Right atrium auricular region (tissue), 2 donors: ENCODE data around the gene MAGI2. TPM values are rescaled to one million over a fixed set of nuclear protein-coding genes. Genes with fewer than 3 reads are reported as not detected.
"Not testable (repeated sequence)": the region's sequence is repeated elsewhere in the genome, so short reads cannot be mapped to it uniquely, and the experiment has no call there.

Source experiments
- DNase-seq: peaks from one replicate; pipeline ENCODE4 v3.0.0-alpha.2; 2019; ENCODE audit warnings: low spot score
- H3K27ac ChIP-seq, 2 donors: fragments of 200-600 bp; sonication (generic); 1 replicate in 1 of 2; 2 replicates in 1 of 2; pipeline ENCODE4 v1.5.1; 2016 to 2019
- H3K27me3 ChIP-seq, 2 donors: fragments of 200-600 bp; sonication (generic); one replicate each; pipeline versions ENCODE4 v1.5.1 to v1.6.0; 2017 to 2019
- H3K36me3 ChIP-seq: fragments of 200-600 bp; sonication (generic); one replicate; pipeline ENCODE4 v1.5.1; 2016
- H3K4me1 ChIP-seq, 2 donors: fragments of 200-600 bp; sonication (generic); one replicate each; pipeline versions ENCODE4 v1.5.1 to v1.6.0; 2017 to 2019
- H3K4me3 ChIP-seq, 2 donors: fragments of 200-600 bp; sonication (generic); 1 replicate in 1 of 2; 2 replicates in 1 of 2; pipeline ENCODE4 v1.5.1; 2017 to 2019; ENCODE audit warnings: mild to moderate bottlenecking in 1 of 2, moderate library complexity in 1 of 2
- H3K9me3 ChIP-seq, 2 donors: fragments of 200-600 bp; sonication (generic); one replicate each; pipeline ENCODE4 v1.5.1; 2019
- total RNA-seq, 2 donors: library from RNA; depleted of rRNA; stranded (reverse); fragments of >200 nt; gene quantifications; one replicate each; pipeline ENCODE4 v1.1.0, GENCODE V29; 2016
- TF ChIP-seq, protein P1 (sequence below), 2 donors: fragments of 200-600 bp; sonication (generic); IDR thresholded peaks; one replicate each; pipeline ENCODE4 v1.5.1; 2019; ENCODE audit warnings: antibody characterized with exemption in 2 of 2

MAGI2 gene
- total RNA-seq, 2 donors from 2014 or later: 5.9 to 6.0 TPM

DNA sequence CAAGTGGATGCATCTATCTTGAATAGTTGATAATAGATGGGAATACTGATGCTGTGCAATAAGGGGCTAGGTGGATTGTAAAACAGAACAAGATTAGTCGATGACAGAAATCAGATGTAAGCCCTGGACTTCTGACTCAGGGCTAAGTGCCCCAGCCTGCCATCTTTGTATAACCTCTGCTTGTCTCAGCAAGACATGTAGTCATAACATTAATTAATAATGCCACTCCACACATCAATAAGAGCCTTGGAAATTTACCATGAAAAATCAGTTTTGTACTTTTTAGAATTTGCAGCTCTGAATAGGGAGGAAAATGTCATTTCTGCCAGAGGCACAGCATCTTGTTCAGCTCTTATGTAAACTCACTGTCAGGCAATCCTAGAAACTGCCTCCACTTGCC is 1125.7 kb downstream of the MAGI2 start:
- Histone ChIP-seq H3K36me3 (no peaks in the 10 kb centered on the region), H3K9me3 (no peaks in the 10 kb centered on the region), H3K4me1 (peaks cover 0 to 7% of the 10 kb centered on the region in 2 donors), H3K27me3 (no peaks in the 10 kb centered on the region), H3K4me3 (no peak overlapping the region), H3K27ac (no peak overlapping the region)
- TF ChIP-seq, protein P1, sequence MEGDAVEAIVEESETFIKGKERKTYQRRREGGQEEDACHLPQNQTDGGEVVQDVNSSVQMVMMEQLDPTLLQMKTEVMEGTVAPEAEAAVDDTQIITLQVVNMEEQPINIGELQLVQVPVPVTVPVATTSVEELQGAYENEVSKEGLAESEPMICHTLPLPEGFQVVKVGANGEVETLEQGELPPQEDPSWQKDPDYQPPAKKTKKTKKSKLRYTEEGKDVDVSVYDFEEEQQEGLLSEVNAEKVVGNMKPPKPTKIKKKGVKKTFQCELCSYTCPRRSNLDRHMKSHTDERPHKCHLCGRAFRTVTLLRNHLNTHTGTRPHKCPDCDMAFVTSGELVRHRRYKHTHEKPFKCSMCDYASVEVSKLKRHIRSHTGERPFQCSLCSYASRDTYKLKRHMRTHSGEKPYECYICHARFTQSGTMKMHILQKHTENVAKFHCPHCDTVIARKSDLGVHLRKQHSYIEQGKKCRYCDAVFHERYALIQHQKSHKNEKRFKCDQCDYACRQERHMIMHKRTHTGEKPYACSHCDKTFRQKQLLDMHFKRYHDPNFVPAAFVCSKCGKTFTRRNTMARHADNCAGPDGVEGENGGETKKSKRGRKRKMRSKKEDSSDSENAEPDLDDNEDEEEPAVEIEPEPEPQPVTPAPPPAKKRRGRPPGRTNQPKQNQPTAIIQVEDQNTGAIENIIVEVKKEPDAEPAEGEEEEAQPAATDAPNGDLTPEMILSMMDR (IDR thresholded peaks at IDR 0.05): no peak
- no peak for DNase-seq

DNA sequence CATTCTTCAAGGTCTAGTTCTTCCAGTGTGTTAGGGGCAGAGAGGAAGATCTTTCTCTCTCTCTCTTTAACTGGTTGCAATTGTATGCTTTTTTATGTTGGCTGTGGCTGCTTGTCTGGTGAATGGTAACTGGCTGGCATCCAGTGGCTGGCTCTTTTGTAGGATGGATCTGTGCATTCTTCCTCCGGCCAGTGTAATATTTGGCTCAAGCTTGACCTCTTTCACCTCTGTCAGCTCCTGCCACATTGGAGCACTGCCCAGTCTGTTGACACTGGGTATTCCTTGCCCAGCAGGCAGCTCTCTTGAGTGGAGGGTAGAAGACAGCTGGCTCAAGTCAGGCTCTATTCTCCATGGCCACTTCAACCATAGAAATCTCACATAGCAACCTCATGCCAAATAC is 1126.6 kb downstream of the MAGI2 start:
- Histone ChIP-seq H3K27ac (no peak overlapping the region), H3K9me3 (no peaks in the 10 kb centered on the region)
- DNase-seq: no peak

DNA sequence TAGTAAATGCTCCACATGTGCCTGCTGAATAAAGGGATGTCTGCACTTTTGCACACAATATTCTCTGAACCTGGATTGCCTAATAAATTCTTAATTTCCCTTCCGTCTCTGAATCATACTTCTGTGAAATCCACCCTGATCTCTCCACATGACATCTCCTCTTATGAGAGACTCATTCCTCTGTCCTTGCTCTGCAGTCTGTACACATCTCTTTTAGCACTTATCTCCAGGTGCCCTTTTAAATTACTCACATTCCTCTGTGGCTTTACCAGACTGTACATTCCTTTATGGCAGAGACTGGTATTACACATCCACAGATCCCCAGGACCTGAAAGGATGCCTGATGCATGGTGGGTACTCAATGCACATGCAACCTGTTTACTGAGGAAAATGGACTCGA is 1127.3 kb downstream of the MAGI2 start:
- no peak for DNase-seq
- peaks cover 0 to 7% of the 10 kb centered on the region in 2 donors for H3K4me1 ChIP-seq
- no peak overlapping the region for H3K27ac ChIP-seq
- TF ChIP-seq, protein P1 (IDR thresholded peaks at IDR 0.05): no peak
- no peak overlapping the region for H3K4me3 ChIP-seq
- H3K9me3 ChIP-seq: no peaks in the 10 kb centered on the region
- H3K27me3 ChIP-seq: no peaks in the 10 kb centered on the region
- H3K36me3 ChIP-seq: no peaks in the 10 kb centered on the region

More for the DNA sequence above, 1126.6 kb downstream of the MAGI2 start:
- H3K36me3 ChIP-seq: no peaks in the 10 kb centered on the region
- no peak overlapping the region for H3K4me3 ChIP-seq
- TF ChIP-seq, protein P1 (IDR thresholded peaks at IDR 0.05): no peak
- H3K27me3 ChIP-seq: no peaks in the 10 kb centered on the region
- H3K4me1 ChIP-seq: peaks cover 0 to 7% of the 10 kb centered on the region in 2 donors

DNA sequence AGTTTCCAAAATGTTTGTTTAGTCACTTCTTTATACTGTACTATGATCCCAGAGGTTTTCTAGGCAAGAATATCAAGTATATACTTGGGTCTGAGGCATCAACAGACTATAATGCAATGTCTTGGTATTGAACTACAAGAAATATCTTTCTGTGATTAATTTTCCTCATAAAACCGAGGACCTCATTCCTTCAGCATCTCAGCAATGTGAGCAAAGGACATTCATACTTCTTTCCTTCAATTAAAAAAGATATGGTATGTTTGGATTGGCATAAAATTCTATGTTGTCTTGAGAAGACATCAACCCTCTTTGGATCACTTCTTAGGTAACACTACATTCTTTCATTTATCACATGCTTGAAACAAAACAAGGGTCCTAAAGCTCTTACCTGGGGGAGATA is 1130.3 kb downstream of the MAGI2 start:
- Histone ChIP-seq H3K4me3 (no peak overlapping the region), H3K27ac (no peak overlapping the region), H3K27me3 (no peaks in the 10 kb centered on the region), H3K9me3 (no peaks in the 10 kb centered on the region), H3K4me1 (peaks cover 0 to 7% of the 10 kb centered on the region in 2 donors), H3K36me3 (no peaks in the 10 kb centered on the region)
- DNase-seq: no peak
- TF ChIP-seq, protein P1 (IDR thresholded peaks at IDR 0.05): no peak

DNA sequence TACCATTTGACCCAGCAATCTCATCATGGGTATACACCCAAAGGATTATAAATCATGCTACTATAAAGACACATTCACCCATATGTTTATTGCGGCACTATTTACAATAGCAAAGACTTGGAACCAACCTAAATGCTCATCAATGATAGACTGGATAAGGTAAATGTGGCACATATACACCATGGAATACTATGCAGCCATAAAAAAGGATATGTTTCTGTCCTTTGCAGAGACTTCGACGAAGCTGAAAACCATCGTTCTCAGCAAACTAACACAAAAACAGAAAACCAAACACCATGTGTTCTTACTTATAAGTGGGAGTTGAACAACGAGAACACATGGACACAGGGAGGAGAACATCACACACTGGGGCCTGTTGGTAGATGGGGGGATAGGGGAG is 1131.2 kb downstream of the MAGI2 start:
- H3K4me1 ChIP-seq, H3K36me3 ChIP-seq, H3K9me3 ChIP-seq, H3K4me3 ChIP-seq, DNase-seq, H3K27me3 ChIP-seq, H3K27ac ChIP-seq: not testable (repeated sequence)

DNA sequence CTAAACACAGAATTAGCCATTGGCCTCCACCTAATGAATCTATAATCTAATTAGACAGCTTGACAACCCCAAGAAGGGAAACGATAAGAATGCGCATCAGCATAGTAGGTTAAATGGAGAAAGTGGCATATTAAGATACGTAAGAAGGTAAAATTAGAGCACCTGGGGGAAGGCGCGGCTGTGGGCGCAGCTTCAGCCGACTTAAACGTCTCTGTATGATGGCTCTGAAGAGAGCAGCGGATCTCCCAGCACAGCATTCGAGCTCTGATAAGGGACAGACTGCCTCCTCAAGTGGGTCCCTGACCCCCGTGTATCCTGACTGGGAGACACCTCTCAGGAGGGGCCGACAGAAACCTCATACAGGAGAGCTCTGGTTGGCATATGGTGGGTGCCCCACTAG is 1136.1 kb downstream of the MAGI2 start:
- TF ChIP-seq, protein P1 (IDR thresholded peaks at IDR 0.05): no peak
- no peak for DNase-seq
- H3K27ac ChIP-seq: no peak overlapping the region
- no peaks in the 10 kb centered on the region for H3K27me3 ChIP-seq
- H3K9me3 ChIP-seq: no peaks in the 10 kb centered on the region
- H3K4me3 ChIP-seq: no peak overlapping the region
- no peaks in the 10 kb centered on the region for H3K36me3 ChIP-seq
- no peaks in the 10 kb centered on the region for H3K4me1 ChIP-seq
